ENCODE data around the gene CLRN2. TPM values are rescaled to one million over a fixed set of nuclear protein-coding genes. Genes with fewer than 3 reads are reported as not detected.
"Not testable (repeated sequence)": the region's sequence is repeated elsewhere in the genome, so short reads cannot be mapped to it uniquely, and the experiment has no call there.

Gene CLRN2
- total and polyA plus RNA-seq, 9 of the 15 experiments (the other 6 are each of a cell fraction or from before 2014, with no cell fraction given) = not detected

- TF ChIP-seq GTF3C2 (IDR thresholded peaks at IDR 0.05; ENCODE audit: borderline replicate concordance, extremely low read depth, insufficient read length) = no peak
- no peak for TF ChIP-seq TFE3 (CRISPR knock-in tag; IDR thresholded peaks at IDR 0.05)
- TF ChIP-seq MYC (IDR thresholded peaks at IDR 0.05; ENCODE audit: low read depth, low read length) = no peak
- TF ChIP-seq MYC (CRISPR knock-in tag; IDR thresholded peaks at IDR 0.05; ENCODE audit: borderline replicate concordance, low read depth) = no peak
Measured at GRCh38 chr4:17574206-17574605, 59.2 kb downstream of the CLRN2 start (continued).

GRCh38 chr4:17575177-17575576, 60.2 kb downstream of the CLRN2 start:
- CTCF ChIA-PET (ENCODE audit: low intra/inter-chr PET ratio) = interaction anchor here (0.7 kb wide), 2 partner anchors 122 to 353 kb away, joined by 3 read pairs; no protein-coding TSS in a partner anchor
- H3K9me1 ChIP-seq (ENCODE audit: control insufficient read depth, insufficient read depth, low read length); DNase-seq (ENCODE audit: extremely low read depth in 1 of 4, low spot score in 3 of 4); H2AFZ ChIP-seq (ENCODE audit: low read depth, low read length); H3K4me2 ChIP-seq (ENCODE audit: insufficient read depth, low read length); H3K9me3 ChIP-seq (replicated peaks; ENCODE audit: control insufficient read depth, insufficient read depth, low read depth, low read length); H3K27me3 ChIP-seq (ENCODE audit: control insufficient read depth in 2 of 2, insufficient read depth in 2 of 2, low read length in 2 of 2); H3K27ac ChIP-seq (ENCODE audit: extremely low read depth, low read depth, low read length); H4K20me1 ChIP-seq (replicated peaks; ENCODE audit: control insufficient read depth, insufficient read depth, low read length); H3K9ac ChIP-seq (ENCODE audit: insufficient read depth in 1 of 2, low read depth in 2 of 2, low read length in 2 of 2); H3K4me3 ChIP-seq; intact Hi-C loops (cut with micrococcal nuclease); H3K36me3 ChIP-seq (ENCODE audit: control insufficient read depth, insufficient read depth, low read length); ATAC-seq; H3K4me1 ChIP-seq (replicated peaks in 1 of 2; ENCODE audit: control insufficient read depth in 2 of 2, insufficient read depth in 2 of 2, low read length in 2 of 2); FAIRE-seq; BruUV-seq (replicated peaks); in situ Hi-C loops (cut with MboI): not testable (repeated sequence)
- peaks cover 24% of the 10 kb centered on the region for H3K79me2 ChIP-seq (ENCODE audit: control insufficient read depth, insufficient read depth, low read length)
- POLR2A ChIA-PET = interaction anchor here (0.7 to 1.1 kb wide), 4 partner anchors 23 to 40 kb away, joined by 3 to 6 read pairs (median 3); partner anchors contain the start of gene MED28
- WGBS (ENCODE audit: insufficient coverage, low coverage, missing lambda C conversion rate) = 75% methylated on average over 11 of the region's 12 CpGs

Other genes with a start within 250 kb of the CLRN2 start
- gene QDPR, start 3.1 kb upstream of the CLRN2 start, total RNA-seq (2014; rRNA removed) = 9.4 and 14.4 TPM in 2 replicates
- 16.6 and 17.3 TPM in 2 replicates for gene QDPR, start 3.1 kb upstream of the CLRN2 start, total RNA-seq (2014; rRNA removed; fragmentation: Illumina TruSeq; extraction: Trizol)
- gene QDPR, start 3.1 kb upstream of the CLRN2 start, total RNA-seq (2015; rRNA removed; fragmentation: Illumina TruSeq; extraction: Trizol) = 16.6 and 17.2 TPM in 2 replicates
- 28.6 and 29.7 TPM in 2 replicates for gene QDPR, start 3.1 kb upstream of the CLRN2 start, total RNA-seq (2021)
- gene QDPR, start 3.1 kb upstream of the CLRN2 start, polyA plus RNA-seq (2011; rRNA removed) = 27.1 and 28.9 TPM in 2 replicates
- gene QDPR, start 3.1 kb upstream of the CLRN2 start, polyA plus RNA-seq (2014; fragmentation: Illumina TruSeq; extraction: Trizol) = 26.6 and 27.7 TPM in 2 replicates
- gene QDPR, start 3.1 kb upstream of the CLRN2 start, polyA plus RNA-seq (2014; fragmentation: Nextera tagmentation; extraction: Ambion mirVana) = 1 to 10 TPM; 5.7 to 6.4 TPM
- gene QDPR, start 3.1 kb upstream of the CLRN2 start, polyA plus RNA-seq (2014; rRNA removed) = 26.9 and 39.7 TPM in 2 replicates
- 100 and 107 TPM in 2 replicates for gene LAP3, start 62.0 kb downstream of the CLRN2 start, total RNA-seq (2014; rRNA removed)
- 122 and 126 TPM in 2 replicates for gene LAP3, start 62.0 kb downstream of the CLRN2 start, total RNA-seq (2014; rRNA removed; fragmentation: Illumina TruSeq; extraction: Trizol)
- gene LAP3, start 62.0 kb downstream of the CLRN2 start, total RNA-seq (2015; rRNA removed; fragmentation: Illumina TruSeq; extraction: Trizol) = 134 and 143 TPM in 2 replicates
- 82.3 and 85.6 TPM in 2 replicates for gene LAP3, start 62.0 kb downstream of the CLRN2 start, total RNA-seq (2021)
- gene LAP3, start 62.0 kb downstream of the CLRN2 start, polyA plus RNA-seq (2011; rRNA removed) = 75.0 and 97.3 TPM in 2 replicates
- 115 and 132 TPM in 2 replicates for gene LAP3, start 62.0 kb downstream of the CLRN2 start, polyA plus RNA-seq (2014; fragmentation: Illumina TruSeq; extraction: Trizol)
- 100 to 1,000 TPM in 1 of 2 experiments, 10 to 100 TPM in 1; 97.3 to 170 TPM for gene LAP3, start 62.0 kb downstream of the CLRN2 start, polyA plus RNA-seq (2014; fragmentation: Nextera tagmentation; extraction: Ambion mirVana)
- 93.1 and 94.3 TPM in 2 replicates for gene LAP3, start 62.0 kb downstream of the CLRN2 start, polyA plus RNA-seq (2014; rRNA removed)
- gene MED28, start 99.5 kb downstream of the CLRN2 start, total RNA-seq (2014; rRNA removed) = 13.5 and 15.5 TPM in 2 replicates
- 34.6 and 41.9 TPM in 2 replicates for gene MED28, start 99.5 kb downstream of the CLRN2 start, total RNA-seq (2014; rRNA removed; fragmentation: Illumina TruSeq; extraction: Trizol)
- 68.0 and 77.0 TPM in 2 replicates for gene MED28, start 99.5 kb downstream of the CLRN2 start, total RNA-seq (2015; rRNA removed; fragmentation: Illumina TruSeq; extraction: Trizol)
- 82.4 and 93.8 TPM in 2 replicates for gene MED28, start 99.5 kb downstream of the CLRN2 start, total RNA-seq (2021)
- 42.4 and 50.5 TPM in 2 replicates for gene MED28, start 99.5 kb downstream of the CLRN2 start, polyA plus RNA-seq (2011; rRNA removed)
- gene MED28, start 99.5 kb downstream of the CLRN2 start, polyA plus RNA-seq (2014; fragmentation: Illumina TruSeq; extraction: Trizol) = 23.0 and 28.4 TPM in 2 replicates
- gene MED28, start 99.5 kb downstream of the CLRN2 start, polyA plus RNA-seq (2014; fragmentation: Nextera tagmentation; extraction: Ambion mirVana) = 10 to 100 TPM; 76.5 to 79.2 TPM
- 35.1 and 43.4 TPM in 2 replicates for gene MED28, start 99.5 kb downstream of the CLRN2 start, polyA plus RNA-seq (2014; rRNA removed)

Measured in K562 (cell line).